ENCODE data around the gene DGKB.

Gene DGKB

GRCh38 chr7:14697684-14698083 lies 204.9 kb downstream of the DGKB start:
- DNase-seq (ENCODE audit: extremely low spot score): no peak
- ChIA-PET CTCF (interaction anchor here (1.0 kb wide), 1 partner anchor 318 kb away, joined by 4 read pairs; no protein-coding TSS in a partner anchor), POLR2A (no interaction called here)
- TF ChIP-seq CTCF (IDR thresholded peaks at IDR 0.05; ENCODE audit: control extremely low read depth, extremely low read depth, low read depth, missing control alignments): no peak

GRCh38 chr7:14691597-14692203 lies 210.9 kb downstream of the DGKB start:
- ChIA-PET CTCF (interaction anchor here (0.6 to 3.0 kb wide), 34 partner anchors 9 to 1416 kb away, joined by 3 to 47 read pairs (median 4); no protein-coding TSS in a partner anchor), POLR2A (no interaction called here)
- TF ChIP-seq CTCF (IDR thresholded peaks at IDR 0.05; ENCODE audit: control extremely low read depth, extremely low read depth, low read depth, missing control alignments): peak; percentile 84
- no peak for DNase-seq (ENCODE audit: extremely low spot score)

GRCh38 chr7:14691034-14691433 lies 211.5 kb downstream of the DGKB start:
- ChIA-PET CTCF (interaction anchor here (0.7 to 3.0 kb wide), 30 partner anchors 10 to 1415 kb away, joined by 3 to 47 read pairs (median 4); no protein-coding TSS in a partner anchor), POLR2A (no interaction called here)
- TF ChIP-seq CTCF (IDR thresholded peaks at IDR 0.05; ENCODE audit: control extremely low read depth, extremely low read depth, low read depth, missing control alignments): no peak
- DNase-seq (ENCODE audit: extremely low spot score): no peak

- POLR2A ChIA-PET: no interaction called here
- no peak for DNase-seq (ENCODE audit: extremely low spot score)
- TF ChIP-seq CTCF (IDR thresholded peaks at IDR 0.05; ENCODE audit: control extremely low read depth, extremely low read depth, low read depth, missing control alignments): no peak
- CTCF ChIA-PET: interaction anchor here (0.9 to 3.0 kb wide), 14 partner anchors 9 to 1415 kb away, joined by 3 to 47 read pairs (median 6); no protein-coding TSS in a partner anchor
Observed at GRCh38 chr7:14690486-14690885, 212.1 kb downstream of the DGKB start.

- no peak for TF ChIP-seq CTCF (IDR thresholded peaks at IDR 0.05; ENCODE audit: control extremely low read depth, extremely low read depth, low read depth, missing control alignments)
- ChIA-PET POLR2A (no interaction called here), CTCF (interaction anchor here (1.0 to 3.0 kb wide), 4 partner anchors 9 to 1414 kb away, joined by 3 to 40 read pairs (median 12); no protein-coding TSS in a partner anchor)
- no peak for DNase-seq (ENCODE audit: extremely low spot score)
Observed at GRCh38 chr7:14690075-14690474, 212.5 kb downstream of the DGKB start.

GRCh38 chr7:14688208-14688607 lies 214.3 kb downstream of the DGKB start:
- ChIA-PET POLR2A (no interaction called here), CTCF (no interaction called here)
- DNase-seq (ENCODE audit: extremely low spot score): no peak
- no peak for TF ChIP-seq CTCF (IDR thresholded peaks at IDR 0.05; ENCODE audit: control extremely low read depth, extremely low read depth, low read depth, missing control alignments)

Data from GM10248 (cell line).